Loucy (cell line): ENCODE data around the gene TCP11L1.

Experiments used
- H2AFZ ChIP-seq: fragments of 200-600 bp; sonication (generic); 2 replicates; pipeline ENCODE4 v1.6.0; 2016; ENCODE audit warnings: antibody characterized with exemption, mild to moderate bottlenecking, low read length, moderate library complexity
- H3F3A ChIP-seq: fragments of 200-600 bp; 2 replicates; pipeline ENCODE4 v1.6.0; 2016; ENCODE audit warnings: antibody characterized with exemption, low read depth, mild to moderate bottlenecking
- H3K27me3 ChIP-seq: fragments of 200-600 bp; sonication (generic); 2 replicates; pipeline ENCODE4 v1.6.1; 2014; ENCODE audit warnings: low read length, mild to moderate bottlenecking; ENCODE audit not compliant: insufficient read depth, poor library complexity, severe bottlenecking
- H3K36me3 ChIP-seq: fragments of 200-600 bp; sonication (generic); 2 replicates; pipeline ENCODE4 v1.6.1; 2016; ENCODE audit warnings: low read length; ENCODE audit not compliant: insufficient read depth
- H3K4me1 ChIP-seq: fragments of 200-600 bp; sonication (generic); 2 replicates; pipeline ENCODE4 v1.5.1; 2014; ENCODE audit warnings: low read length, mild to moderate bottlenecking; ENCODE audit not compliant: insufficient read depth, poor library complexity, severe bottlenecking
- H3K4me2 ChIP-seq: fragments of 200-600 bp; sonication (generic); 2 replicates; pipeline ENCODE4 v1.6.0; 2014; ENCODE audit warnings: antibody characterized with exemption, low read length, low read depth, mild to moderate bottlenecking; ENCODE audit not compliant: poor library complexity, severe bottlenecking
- H3K4me3 ChIP-seq: fragments of 200-600 bp; sonication (generic); 2 replicates; pipeline ENCODE4 v1.5.1; 2014; ENCODE audit warnings: low read length, mild to moderate bottlenecking, mixed read lengths; ENCODE audit not compliant: poor library complexity, severe bottlenecking
- H3K79me2 ChIP-seq: fragments of 200-600 bp; sonication (generic); 2 replicates; pipeline ENCODE4 v1.6.1; 2014; ENCODE audit warnings: low read length; ENCODE audit not compliant: insufficient read depth
- H3K9ac ChIP-seq: fragments of 200-600 bp; sonication (generic); 2 replicates; pipeline ENCODE4 v1.6.0; 2014; ENCODE audit warnings: mild to moderate bottlenecking, low read depth, low read length, moderate library complexity; ENCODE audit not compliant: poor library complexity, severe bottlenecking
- H3K9me2 ChIP-seq: fragments of 200-600 bp; sonication (generic); replicated peaks from 2 replicates; pipeline ENCODE4 v1.6.1; 2016; ENCODE audit warnings: low read depth, low read length, mixed read lengths
- H3K9me3 ChIP-seq: fragments of 200-600 bp; sonication (generic); 2 replicates; pipeline ENCODE4 v1.6.1; 2014; ENCODE audit warnings: mild to moderate bottlenecking, antibody characterized with exemption, low read length, low read depth; ENCODE audit not compliant: insufficient read depth
- H4K20me1 ChIP-seq: fragments of 200-600 bp; sonication (generic); 2 replicates; pipeline ENCODE4 v1.6.0; 2014; ENCODE audit warnings: antibody characterized with exemption, low read length, mild to moderate bottlenecking; ENCODE audit not compliant: insufficient read depth, poor library complexity, severe bottlenecking
- EZH2phosphoT487 ChIP-seq: fragments of 200-600 bp; IDR thresholded peaks from 2 replicates; pipeline ENCODE4 v1.6.1; 2018; ENCODE audit warnings: antibody characterized with exemption, mild to moderate bottlenecking, moderate library complexity, borderline replicate concordance
- TF ChIP-seq, protein P1 (sequence below): fragments of 200-600 bp; sonication (generic); conservative IDR thresholded peaks from 2 replicates; pipeline ENCODE4 v1.5.1; 2014; ENCODE audit warnings: mild to moderate bottlenecking, antibody characterized with exemption, low read length

TCP11L1 gene

DNA sequence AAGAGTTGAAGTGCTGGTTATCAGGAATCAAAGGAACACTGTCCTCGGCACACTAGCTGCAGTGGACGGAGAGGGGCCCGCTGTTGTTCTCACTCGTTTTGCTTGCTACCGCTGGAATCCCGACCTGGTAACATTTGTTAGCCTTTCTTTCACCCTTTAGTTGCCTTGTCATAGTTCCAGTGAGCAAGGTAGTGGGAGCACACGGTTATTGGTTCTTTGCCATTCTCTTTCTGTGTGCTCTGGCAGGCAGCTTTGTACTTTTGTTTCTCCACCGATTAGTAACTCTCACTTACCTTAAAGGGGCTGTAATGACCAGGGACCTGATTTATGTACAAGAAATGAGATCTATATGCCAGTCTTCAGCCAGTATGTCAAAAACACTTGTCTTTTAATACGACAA, 21.9 kb upstream of the TCP11L1 start:
- TF ChIP-seq EZH2phosphoT487 = no peak
- TF ChIP-seq, protein P1, sequence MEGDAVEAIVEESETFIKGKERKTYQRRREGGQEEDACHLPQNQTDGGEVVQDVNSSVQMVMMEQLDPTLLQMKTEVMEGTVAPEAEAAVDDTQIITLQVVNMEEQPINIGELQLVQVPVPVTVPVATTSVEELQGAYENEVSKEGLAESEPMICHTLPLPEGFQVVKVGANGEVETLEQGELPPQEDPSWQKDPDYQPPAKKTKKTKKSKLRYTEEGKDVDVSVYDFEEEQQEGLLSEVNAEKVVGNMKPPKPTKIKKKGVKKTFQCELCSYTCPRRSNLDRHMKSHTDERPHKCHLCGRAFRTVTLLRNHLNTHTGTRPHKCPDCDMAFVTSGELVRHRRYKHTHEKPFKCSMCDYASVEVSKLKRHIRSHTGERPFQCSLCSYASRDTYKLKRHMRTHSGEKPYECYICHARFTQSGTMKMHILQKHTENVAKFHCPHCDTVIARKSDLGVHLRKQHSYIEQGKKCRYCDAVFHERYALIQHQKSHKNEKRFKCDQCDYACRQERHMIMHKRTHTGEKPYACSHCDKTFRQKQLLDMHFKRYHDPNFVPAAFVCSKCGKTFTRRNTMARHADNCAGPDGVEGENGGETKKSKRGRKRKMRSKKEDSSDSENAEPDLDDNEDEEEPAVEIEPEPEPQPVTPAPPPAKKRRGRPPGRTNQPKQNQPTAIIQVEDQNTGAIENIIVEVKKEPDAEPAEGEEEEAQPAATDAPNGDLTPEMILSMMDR = no peak
- no peak overlapping the region for H3K4me3 ChIP-seq
- H3K9me2 ChIP-seq = no peaks in the 10 kb centered on the region
- H3K79me2 ChIP-seq = no peaks in the 10 kb centered on the region
- H3K36me3 ChIP-seq = no peaks in the 10 kb centered on the region
- no peaks in the 10 kb centered on the region for H4K20me1 ChIP-seq
- peaks cover 12% of the 10 kb centered on the region for H3K4me1 ChIP-seq
- H3F3A ChIP-seq = no peaks in the 10 kb centered on the region
- no peak overlapping the region for H3K4me2 ChIP-seq
- H3K9me3 ChIP-seq = no peaks in the 10 kb centered on the region
- no peaks in the 10 kb centered on the region for H3K27me3 ChIP-seq
- H2AFZ ChIP-seq = no peak overlapping the region
- no peak overlapping the region for H3K9ac ChIP-seq

DNA sequence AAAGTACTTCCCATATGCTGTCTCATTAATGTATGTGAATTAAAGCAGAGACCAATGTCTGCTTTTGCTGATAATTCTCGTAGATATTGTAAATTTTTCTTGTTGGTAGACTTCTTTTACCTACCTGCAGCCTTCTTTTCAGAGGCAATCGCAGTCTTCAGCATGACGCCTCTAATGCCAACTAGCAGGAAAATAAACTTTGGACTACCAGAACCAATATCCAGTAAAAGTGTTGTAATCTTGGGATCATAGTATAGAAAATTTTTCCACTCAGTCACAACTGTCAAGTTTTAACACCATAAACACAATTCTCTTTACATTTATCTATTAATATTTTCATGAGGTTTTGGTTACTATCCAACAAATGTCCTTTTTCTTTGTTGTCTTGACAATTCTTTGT, 21.4 kb upstream of the TCP11L1 start:
- Histone ChIP-seq H3K4me2 (no peak overlapping the region), H3K9me2 (no peaks in the 10 kb centered on the region), H3K27me3 (no peaks in the 10 kb centered on the region), H3F3A (no peaks in the 10 kb centered on the region), H3K36me3 (no peaks in the 10 kb centered on the region), H2AFZ (no peak overlapping the region), H3K9me3 (no peaks in the 10 kb centered on the region), H3K9ac (no peak overlapping the region), H3K79me2 (no peaks in the 10 kb centered on the region), H3K4me3 (no peak overlapping the region), H3K4me1 (peaks cover 15% of the 10 kb centered on the region), H4K20me1 (no peaks in the 10 kb centered on the region)
- TF ChIP-seq, protein P1 = no peak
- no peak for TF ChIP-seq EZH2phosphoT487

DNA sequence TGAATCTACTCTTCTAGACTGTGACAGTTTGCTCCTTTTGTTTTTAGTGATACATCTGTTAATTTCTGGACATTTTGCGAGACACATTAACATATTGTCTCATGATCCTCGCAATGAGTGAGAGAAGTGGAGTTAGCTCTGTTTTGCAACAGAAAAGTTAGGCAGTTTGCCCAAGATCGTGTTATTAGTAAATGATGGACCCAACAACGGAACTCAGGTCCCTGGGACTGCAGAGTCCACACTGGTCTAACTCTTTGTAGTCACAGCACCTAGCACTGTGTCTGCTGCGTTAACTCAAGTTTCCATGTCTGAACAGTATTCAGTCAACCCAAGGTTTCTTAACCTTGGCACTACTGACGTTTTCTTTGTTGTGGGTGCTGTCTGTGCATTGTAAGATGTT, 20.5 kb upstream of the TCP11L1 start:
- Histone ChIP-seq H2AFZ (no peak overlapping the region), H3K36me3 (no peaks in the 10 kb centered on the region), H3K4me1 (peaks cover 19% of the 10 kb centered on the region), H3K79me2 (no peaks in the 10 kb centered on the region), H4K20me1 (no peaks in the 10 kb centered on the region), H3K27me3 (no peaks in the 10 kb centered on the region), H3K9me3 (no peaks in the 10 kb centered on the region), H3F3A (no peaks in the 10 kb centered on the region), H3K4me3 (no peak overlapping the region), H3K4me2 (no peak overlapping the region), H3K9me2 (no peaks in the 10 kb centered on the region), H3K9ac (no peak overlapping the region)
- TF ChIP-seq, protein P1 = no peak
- no peak for TF ChIP-seq EZH2phosphoT487
